Astrocyte (in vitro differentiated cells and primary cell): ENCODE results near the gene H6PD. TPM values are rescaled to one million over a fixed set of nuclear protein-coding genes. Genes with fewer than 3 reads are reported as not detected.
A peak's percentile ranks its signal among the peaks of the same experiment; 100 is the strongest.

Experiments
- DNase-seq: peaks from one replicate; pipeline ENCODE4 v3.0.0-alpha.2; 2010; ENCODE audit warnings: low read depth
- FAIRE-seq: peaks from 2 replicates; lab custom pipeline; 2011; peaks lifted over from hg19 to GRCh38; lab: Jason Lieb, UNC
- H2AFZ ChIP-seq: 2 replicates; pipeline ENCODE4 v1.6.0; 2012; ENCODE audit warnings: low read depth, low read length, inconsistent platforms
- H3K27ac ChIP-seq: 2 replicates; pipeline ENCODE4 v1.5.1; 2011; ENCODE audit warnings: low read depth, low read length, inconsistent platforms
- H3K27me3 ChIP-seq: 2 replicates; pipeline ENCODE4 v1.6.0; 2011; ENCODE audit warnings: low read length, inconsistent platforms; ENCODE audit not compliant: insufficient read depth
- H3K36me3 ChIP-seq: 2 replicates; pipeline ENCODE4 v1.5.1; 2011; ENCODE audit warnings: low read length, inconsistent platforms; ENCODE audit not compliant: insufficient read depth
- H3K4me1 ChIP-seq: 2 replicates; pipeline ENCODE4 v1.5.1; 2011; ENCODE audit warnings: low read length, inconsistent platforms; ENCODE audit not compliant: insufficient read depth
- H3K4me2 ChIP-seq: 2 replicates; pipeline ENCODE4 v1.6.0; 2012; ENCODE audit warnings: low read length, inconsistent platforms
- H3K4me3 ChIP-seq: 2 replicates; pipeline ENCODE4 v1.5.1; 2011; ENCODE audit warnings: low read depth, mild to moderate bottlenecking, low read length, inconsistent platforms; ENCODE audit not compliant: insufficient read depth
- H3K79me2 ChIP-seq: 2 replicates; pipeline ENCODE4 v1.6.0; 2012; ENCODE audit warnings: mild to moderate bottlenecking, low read length, inconsistent platforms; ENCODE audit not compliant: insufficient read depth
- H3K9ac ChIP-seq: 2 replicates; pipeline ENCODE4 v1.6.0; 2012; ENCODE audit warnings: mild to moderate bottlenecking, low read length, inconsistent platforms
- H3K9me3 ChIP-seq: 2 replicates; pipeline ENCODE4 v1.5.1; 2012; ENCODE audit warnings: low read depth, mild to moderate bottlenecking, low read length, inconsistent platforms; ENCODE audit not compliant: insufficient read depth
- H4K20me1 ChIP-seq: 2 replicates; pipeline ENCODE4 v1.6.0; 2012; ENCODE audit warnings: low read length, inconsistent platforms; ENCODE audit not compliant: insufficient read depth
- H3K27ac Mint-ChIP-seq: one replicate; pipeline ENCODE4 v1.8.0; 2021; ENCODE audit warnings: mild to moderate bottlenecking, mixed read lengths; ENCODE audit not compliant: unreplicated experiment
- H3K27me3 Mint-ChIP-seq: one replicate; pipeline ENCODE4 v1.8.0; 2021; ENCODE audit warnings: low read depth, mixed read lengths; ENCODE audit not compliant: unreplicated experiment
- H3K36me3 Mint-ChIP-seq: one replicate; pipeline ENCODE4 v1.8.0; 2021; ENCODE audit warnings: low read depth, mixed read lengths; ENCODE audit not compliant: unreplicated experiment
- H3K4me1 Mint-ChIP-seq: one replicate; pipeline ENCODE4 v1.8.0; 2021; ENCODE audit warnings: low read depth, mixed read lengths; ENCODE audit not compliant: unreplicated experiment
- H3K4me3 Mint-ChIP-seq: one replicate; pipeline ENCODE4 v1.8.0; 2021; ENCODE audit warnings: mild to moderate bottlenecking, moderate library complexity, mixed read lengths; ENCODE audit not compliant: unreplicated experiment
- H3K9me3 Mint-ChIP-seq: one replicate; pipeline ENCODE4 v1.8.0; 2021; ENCODE audit warnings: mild to moderate bottlenecking, mixed read lengths; ENCODE audit not compliant: unreplicated experiment
- EZH2 ChIP-seq: IDR thresholded peaks from 2 replicates; pipeline ENCODE4 v1.6.1; 2012; ENCODE audit warnings: mild to moderate bottlenecking, low read length, inconsistent platforms; ENCODE audit not compliant: insufficient read depth
- total RNA-seq: library from RNA; stranded (reverse); gene quantifications from 2 replicates; pipeline ENCODE4 v1.2.1, GENCODE V29; 2021
- TF ChIP-seq, protein P1 (sequence below): IDR thresholded peaks from 2 replicates; pipeline ENCODE4 v1.5.1; 2011; ENCODE audit warnings: low read depth, mild to moderate bottlenecking, inconsistent platforms, low read length, moderate library complexity; ENCODE audit not compliant: insufficient read depth

H6PD gene
- total RNA-seq, 1 donor from 2014 or later, result 13.9 TPM

DNA sequence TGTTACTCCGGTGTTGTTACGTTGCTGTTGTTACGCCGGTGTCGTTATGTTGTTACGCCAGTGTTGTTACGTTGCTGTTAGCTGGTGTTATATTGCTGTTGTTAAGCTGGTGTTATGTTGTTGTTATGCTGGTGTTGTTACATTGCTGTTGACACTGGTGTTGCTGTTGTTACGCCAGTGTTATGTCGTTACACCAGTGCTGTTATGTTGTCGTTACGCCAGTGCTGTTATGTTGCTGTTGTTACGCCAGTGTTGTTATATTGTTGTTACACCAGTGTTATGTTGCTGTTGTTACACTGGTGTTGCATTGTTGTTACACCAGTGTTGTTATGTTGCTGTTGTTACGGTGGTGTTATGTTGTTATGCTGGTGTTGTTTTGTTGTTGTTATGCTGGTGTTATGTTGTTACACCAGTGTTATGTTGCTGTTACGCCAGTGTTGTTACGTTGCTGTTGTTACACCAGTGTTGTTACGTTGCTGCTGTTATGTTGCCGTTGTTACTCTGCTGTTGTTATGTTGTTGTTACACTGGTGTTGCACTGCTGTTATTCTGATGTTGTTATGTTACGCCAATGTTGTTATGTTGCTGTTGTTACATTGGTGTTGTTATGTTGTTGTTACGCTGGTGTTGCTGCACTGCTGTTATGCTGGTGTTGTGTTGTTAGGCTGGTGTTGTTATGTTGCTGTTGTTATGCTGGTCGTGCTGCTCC lies 25.6 kb downstream of the H6PD start:
- Histone ChIP-seq H3K9me3 (peaks cover 8% of the 10 kb centered on the region), H3K79me2 (peaks cover 39% of the 10 kb centered on the region), H3K4me3 (no peak overlapping the region), H3K36me3 (no peaks in the 10 kb centered on the region), H3K27me3 (no peaks in the 10 kb centered on the region), H3K4me1 (no peaks in the 10 kb centered on the region), H3K9ac (no peak overlapping the region), H2AFZ (no peak overlapping the region), H3K27ac (no peak overlapping the region), H4K20me1 (peaks cover 41% of the 10 kb centered on the region), H3K4me2 (no peak overlapping the region)
- no peak overlapping the region for H3K4me3 Mint-ChIP-seq
- H3K4me1 Mint-ChIP-seq, result peaks cover 3% of the 10 kb centered on the region
- H3K9me3 Mint-ChIP-seq, result no peaks in the 10 kb centered on the region
- peaks cover 15% of the 10 kb centered on the region for H3K27me3 Mint-ChIP-seq
- DNase-seq (no peak), FAIRE-seq (peak; percentile 98)
- peaks cover 12% of the 10 kb centered on the region for H3K36me3 Mint-ChIP-seq
- TF ChIP-seq, protein P1, sequence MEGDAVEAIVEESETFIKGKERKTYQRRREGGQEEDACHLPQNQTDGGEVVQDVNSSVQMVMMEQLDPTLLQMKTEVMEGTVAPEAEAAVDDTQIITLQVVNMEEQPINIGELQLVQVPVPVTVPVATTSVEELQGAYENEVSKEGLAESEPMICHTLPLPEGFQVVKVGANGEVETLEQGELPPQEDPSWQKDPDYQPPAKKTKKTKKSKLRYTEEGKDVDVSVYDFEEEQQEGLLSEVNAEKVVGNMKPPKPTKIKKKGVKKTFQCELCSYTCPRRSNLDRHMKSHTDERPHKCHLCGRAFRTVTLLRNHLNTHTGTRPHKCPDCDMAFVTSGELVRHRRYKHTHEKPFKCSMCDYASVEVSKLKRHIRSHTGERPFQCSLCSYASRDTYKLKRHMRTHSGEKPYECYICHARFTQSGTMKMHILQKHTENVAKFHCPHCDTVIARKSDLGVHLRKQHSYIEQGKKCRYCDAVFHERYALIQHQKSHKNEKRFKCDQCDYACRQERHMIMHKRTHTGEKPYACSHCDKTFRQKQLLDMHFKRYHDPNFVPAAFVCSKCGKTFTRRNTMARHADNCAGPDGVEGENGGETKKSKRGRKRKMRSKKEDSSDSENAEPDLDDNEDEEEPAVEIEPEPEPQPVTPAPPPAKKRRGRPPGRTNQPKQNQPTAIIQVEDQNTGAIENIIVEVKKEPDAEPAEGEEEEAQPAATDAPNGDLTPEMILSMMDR, result no peak
- no peak for TF ChIP-seq EZH2
- H3K27ac Mint-ChIP-seq, result peak overlapping the region; percentile 27

GRCh38 chr1:9261496-9261895 lies 26.9 kb downstream of the H6PD start:
- no peak overlapping the region for H2AFZ ChIP-seq
- H3K27me3 Mint-ChIP-seq, result peaks cover 17% of the 10 kb centered on the region
- no peaks in the 10 kb centered on the region for H3K27me3 ChIP-seq
- no peak overlapping the region for H3K4me2 ChIP-seq
- H3K9me3 Mint-ChIP-seq, result no peaks in the 10 kb centered on the region
- H3K4me3 ChIP-seq, result no peak overlapping the region
- DNase-seq (no peak), FAIRE-seq (no peak)
- peaks cover 44% of the 10 kb centered on the region for H4K20me1 ChIP-seq
- H3K4me1 ChIP-seq, result peaks cover 4% of the 10 kb centered on the region
- no peak overlapping the region for H3K9ac ChIP-seq
- H3K79me2 ChIP-seq, result peaks cover 34% of the 10 kb centered on the region
- no peak overlapping the region for H3K4me3 Mint-ChIP-seq
- H3K9me3 ChIP-seq, result peaks cover 8% of the 10 kb centered on the region
- peaks cover 14% of the 10 kb centered on the region for H3K36me3 Mint-ChIP-seq
- no peak for TF ChIP-seq EZH2
- TF ChIP-seq, protein P1, result no peak
- H3K4me1 Mint-ChIP-seq, result peaks cover 7% of the 10 kb centered on the region
- H3K27ac ChIP-seq, result no peak overlapping the region
- no peak overlapping the region for H3K27ac Mint-ChIP-seq
- no peaks in the 10 kb centered on the region for H3K36me3 ChIP-seq
